HepG2 (cell line): ENCODE measurements around the gene PODXL2. TPM values are rescaled to one million over a fixed set of nuclear protein-coding genes. Genes with fewer than 3 reads are reported as not detected.
A peak's percentile ranks its signal among the peaks of the same experiment; 100 is the strongest.

Source experiments
- EZH2 ChIP-seq: conservative IDR thresholded peaks from 2 replicates; pipeline ENCODE4 v1.6.1; 2012; ENCODE audit warnings: mild to moderate bottlenecking, low read depth, low read length, moderate library complexity
- HNF1A ChIP-seq, 2 experiments: sonication (generic) in 1 of 2; formaldehyde crosslinking in 1 of 2; IDR thresholded peaks; 2 replicates each; pipeline versions ENCODE4 v1.4.0 to v1.6.1; 2016 to 2020; ENCODE audit warnings: borderline replicate concordance in 1 of 2, low read depth in 1 of 2, mild to moderate bottlenecking in 1 of 2, missing genetic modification reagents in 1 of 2
- MIXL1 ChIP-seq: IDR thresholded peaks from 2 replicates; pipeline ENCODE4 v1.6.1; 2016
- MYC ChIP-seq: sonication (generic); formaldehyde crosslinking; IDR thresholded peaks from 2 replicates; pipeline ENCODE4 v1.9.0; 2021; ENCODE audit warnings: missing genetic modification reagents, borderline replicate concordance
- NPAS2 ChIP-seq: sonication (generic); formaldehyde crosslinking; IDR thresholded peaks from 2 replicates; pipeline ENCODE4 v1.8.0; 2022; ENCODE audit warnings: mild to moderate bottlenecking, missing genetic modification reagents, borderline replicate concordance
- PRMT3 ChIP-seq: sonication (generic); formaldehyde crosslinking; IDR thresholded peaks from 2 replicates; pipeline ENCODE4 v1.8.1; 2022; ENCODE audit warnings: low read depth, mild to moderate bottlenecking, moderate library complexity, missing genetic modification reagents, borderline replicate concordance
- RBFOX2 ChIP-seq: fragments of 200-400 bp; formaldehyde crosslinking; IDR thresholded peaks from 2 replicates; pipeline ENCODE4 v1.6.1; 2017; ENCODE audit warnings: low read depth, mild to moderate bottlenecking, low read length
- REPIN1 ChIP-seq: sonication (generic); formaldehyde crosslinking; IDR thresholded peaks from 2 replicates; pipeline ENCODE4 v1.8.0; 2022; ENCODE audit warnings: missing genetic modification reagents, low read depth, mild to moderate bottlenecking, borderline replicate concordance
- SSRP1 ChIP-seq: IDR thresholded peaks from 2 replicates; pipeline ENCODE4 v1.6.1; 2016; ENCODE audit warnings: control low read depth
- TFDP2 ChIP-seq: sonication (generic); formaldehyde crosslinking; IDR thresholded peaks from 2 replicates; pipeline ENCODE4 v1.4.0; 2020; ENCODE audit warnings: missing genetic modification reagents
- YEATS2 ChIP-seq: sonication (generic); formaldehyde crosslinking; IDR thresholded peaks from 2 replicates; pipeline ENCODE4 v1.4.0; 2020; ENCODE audit warnings: missing genetic modification reagents, borderline replicate concordance
- ZMYM4 ChIP-seq: sonication (generic); formaldehyde crosslinking; IDR thresholded peaks from 2 replicates; pipeline ENCODE4 v1.8.1; 2023; ENCODE audit warnings: mild to moderate bottlenecking, missing genetic modification reagents
- ZNF101 ChIP-seq: sonication (generic); formaldehyde crosslinking; IDR thresholded peaks from 2 replicates; pipeline ENCODE4 v1.4.0; 2020; ENCODE audit warnings: mild to moderate bottlenecking, low read depth, missing genetic modification reagents, borderline replicate concordance
- ZNF234 ChIP-seq: sonication (generic); formaldehyde crosslinking; conservative IDR thresholded peaks from 2 replicates; pipeline ENCODE4 v1.5.1; 2020; ENCODE audit warnings: mild to moderate bottlenecking, missing genetic modification reagents
- ZNF292 ChIP-seq: sonication (generic); formaldehyde crosslinking; IDR thresholded peaks from 2 replicates; pipeline ENCODE4 v1.8.1; 2022; ENCODE audit warnings: mild to moderate bottlenecking, low read depth, missing genetic modification reagents, borderline replicate concordance
- ZNF549 ChIP-seq: sonication (generic); formaldehyde crosslinking; IDR thresholded peaks from 2 replicates; pipeline ENCODE4 v1.5.0; 2020; ENCODE audit warnings: missing genetic modification reagents
- ZNF550 ChIP-seq: sonication (generic); formaldehyde crosslinking; IDR thresholded peaks from 2 replicates; pipeline ENCODE4 v1.4.0; 2020; ENCODE audit warnings: mild to moderate bottlenecking, missing genetic modification reagents, borderline replicate concordance
- ZNF557 ChIP-seq: sonication (generic); formaldehyde crosslinking; IDR thresholded peaks from 2 replicates; pipeline ENCODE4 v1.4.0; 2020; ENCODE audit warnings: missing genetic modification reagents
- ZNF570 ChIP-seq: sonication (generic); formaldehyde crosslinking; IDR thresholded peaks from 2 replicates; pipeline ENCODE4 v1.4.0; 2020; ENCODE audit warnings: mild to moderate bottlenecking, missing genetic modification reagents, borderline replicate concordance
- ZNF724P ChIP-seq: sonication (generic); formaldehyde crosslinking; IDR thresholded peaks from 2 replicates; pipeline ENCODE4 v1.8.0; 2022; ENCODE audit warnings: missing genetic modification reagents, borderline replicate concordance
- ZNF790 ChIP-seq: sonication (generic); formaldehyde crosslinking; IDR thresholded peaks from 2 replicates; pipeline ENCODE4 v1.8.0; 2022; ENCODE audit warnings: missing genetic modification reagents, mild to moderate bottlenecking, borderline replicate concordance
- ZNF841 ChIP-seq: sonication (generic); formaldehyde crosslinking; IDR thresholded peaks from 2 replicates; pipeline ENCODE4 v1.8.1; 2023; ENCODE audit warnings: missing genetic modification reagents, borderline replicate concordance
- ZNF850 ChIP-seq: sonication (generic); formaldehyde crosslinking; conservative IDR thresholded peaks from 2 replicates; pipeline ENCODE4 v1.9.0; 2021; ENCODE audit warnings: mild to moderate bottlenecking, missing genetic modification reagents
- ZSCAN22 ChIP-seq: sonication (generic); formaldehyde crosslinking; IDR thresholded peaks from 2 replicates; pipeline ENCODE4 v1.4.0; 2020; ENCODE audit warnings: mild to moderate bottlenecking, missing genetic modification reagents
- ZSCAN9 ChIP-seq: IDR thresholded peaks from 2 replicates; pipeline ENCODE4 v1.6.1; 2016; ENCODE audit warnings: borderline replicate concordance
- polyA plus RNA-seq, 8 experiments: library from polyadenylated mRNA; depleted of rRNA in 3 of 8; stranded (reverse) in 7 of 8; unstranded in 1 of 8; fragments of >200 nt; fragmentation: Illumina TruSeq in 4 of 8; extraction: Trizol in 4 of 8; gene quantifications; 2 replicates each; pipeline versions ENCODE4 v1.2.1 to v1.2.3, GENCODE V29; 2011 to 2016; ENCODE audit warnings: low read depth in 4 of 8, missing spikeins in 1 of 8, mixed read lengths in 1 of 8; ENCODE audit not compliant: insufficient read depth in 1 of 8
- total RNA-seq, 5 experiments: library from RNA; depleted of rRNA; stranded (reverse); fragments of >200 nt; fragmentation: Illumina TruSeq; extraction: Trizol; gene quantifications; 2 replicates each; pipeline ENCODE4 v1.2.3, GENCODE V29; 2016; ENCODE audit warnings: low read depth in 1 of 5

PODXL2 gene
- total and polyA plus RNA-seq, 2 of the 13 experiments (the other 11 are each of a cell fraction or from before 2014, with no cell fraction given), result 20.4 to 25.1 TPM

GRCh38 chr3:127628788-127629466 is at the start of gene PODXL2 (continued):
- TF ChIP-seq TFDP2 (peak; percentile 97), SSRP1 (CRISPR knock-in tag) (no peak), RBFOX2 (0 out of 2 replicates have a peak, but pooled peaks have one; percentile 39), REPIN1 (peak; percentile 80), ZNF292 (CRISPR knock-in tag) (no peak), HNF1A (IDR thresholded peaks at IDR 0.05; ENCODE audit: low read depth) (no peak), HNF1A (CRISPR knock-in tag; IDR thresholded peaks at IDR 0.05; ENCODE audit: borderline replicate concordance) (peak; percentile 25; the same call in 1 of the 2 replicates), ZNF724P (CRISPR knock-in tag) (peak; percentile 79; the same call in 1 of the 2 replicates), ZNF841 (CRISPR knock-in tag) (peak; percentile 68), ZNF550 (no peak), PRMT3 (peak; percentile 96), ZMYM4 (CRISPR knock-in tag) (peak; percentile 74), ZNF850 (CRISPR knock-in tag) (no peak), MIXL1 (no peak; the same call in 1 of the 2 replicates), NPAS2 (CRISPR knock-in tag) (no peak), MYC (CRISPR knock-in tag) (peak; percentile 64; the same call in 1 of the 2 replicates), ZNF549 (no peak), ZSCAN9 (CRISPR knock-in tag) (peak; percentile 63; the same call in 1 of the 2 replicates), ZSCAN22 (no peak), ZNF790 (CRISPR knock-in tag) (peak; percentile 58; the same call in 1 of the 2 replicates), ZNF557 (0 out of 2 replicates have a peak, but pooled peaks have one; percentile 72), EZH2 (no peak), ZNF234 (CRISPR knock-in tag) (0 out of 2 replicates have a peak, but pooled peaks have one; percentile 42), YEATS2 (CRISPR knock-in tag) (0 out of 2 replicates have a peak, but pooled peaks have one; percentile 45), ZNF570 (CRISPR knock-in tag) (0 out of 2 replicates have a peak, but pooled peaks have one; percentile 76), ZNF101 (0 out of 2 replicates have a peak, but pooled peaks have one; percentile 41)
